CD4-positive, alpha-beta T cell treated with Interleukin-6 for 4 hours (primary cell): ENCODE data around the gene CLSTN1.

Experiments used
- DNase-seq: peaks from one replicate; pipeline ENCODE4 v3.0.0-alpha.2; 2020; ENCODE audit warnings: mixed read lengths

The CLSTN1 gene

DNA sequence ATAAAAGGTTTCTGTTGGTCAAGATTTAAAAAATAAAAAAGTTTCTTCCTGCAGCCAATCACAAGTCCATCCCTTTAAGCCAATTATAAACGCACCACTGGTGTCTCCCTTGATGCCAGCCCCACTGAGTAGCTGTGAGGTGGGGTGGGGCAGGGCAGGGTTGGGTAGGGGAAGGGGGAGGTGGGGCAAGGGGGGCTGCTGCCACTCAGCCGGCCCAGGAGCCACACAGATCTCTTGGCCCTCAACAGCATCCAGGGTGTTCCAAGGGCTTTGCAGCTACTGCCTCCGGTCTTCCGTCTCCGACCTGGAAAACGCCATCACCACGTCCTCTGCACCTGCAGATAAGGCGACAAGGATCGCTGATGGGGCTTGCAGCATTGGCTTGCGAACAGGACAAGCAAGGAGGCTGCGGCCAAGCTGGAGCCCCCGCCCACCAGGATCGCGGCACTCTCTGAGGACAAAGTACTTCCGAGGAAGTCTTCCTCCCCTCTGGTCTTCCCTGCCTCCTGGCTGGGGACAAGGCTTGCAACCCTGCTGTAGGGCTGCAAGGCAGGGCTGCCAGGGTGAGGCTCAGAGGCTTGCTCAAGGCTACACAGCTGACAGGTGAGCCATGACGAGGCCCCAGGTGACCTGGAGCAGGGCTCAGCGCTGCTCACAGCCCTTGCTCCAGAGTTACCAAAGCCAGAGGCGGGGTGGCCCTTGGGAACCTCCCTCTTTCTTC is 26.8 kb upstream of the CLSTN1 start:
- no peak for DNase-seq

DNA sequence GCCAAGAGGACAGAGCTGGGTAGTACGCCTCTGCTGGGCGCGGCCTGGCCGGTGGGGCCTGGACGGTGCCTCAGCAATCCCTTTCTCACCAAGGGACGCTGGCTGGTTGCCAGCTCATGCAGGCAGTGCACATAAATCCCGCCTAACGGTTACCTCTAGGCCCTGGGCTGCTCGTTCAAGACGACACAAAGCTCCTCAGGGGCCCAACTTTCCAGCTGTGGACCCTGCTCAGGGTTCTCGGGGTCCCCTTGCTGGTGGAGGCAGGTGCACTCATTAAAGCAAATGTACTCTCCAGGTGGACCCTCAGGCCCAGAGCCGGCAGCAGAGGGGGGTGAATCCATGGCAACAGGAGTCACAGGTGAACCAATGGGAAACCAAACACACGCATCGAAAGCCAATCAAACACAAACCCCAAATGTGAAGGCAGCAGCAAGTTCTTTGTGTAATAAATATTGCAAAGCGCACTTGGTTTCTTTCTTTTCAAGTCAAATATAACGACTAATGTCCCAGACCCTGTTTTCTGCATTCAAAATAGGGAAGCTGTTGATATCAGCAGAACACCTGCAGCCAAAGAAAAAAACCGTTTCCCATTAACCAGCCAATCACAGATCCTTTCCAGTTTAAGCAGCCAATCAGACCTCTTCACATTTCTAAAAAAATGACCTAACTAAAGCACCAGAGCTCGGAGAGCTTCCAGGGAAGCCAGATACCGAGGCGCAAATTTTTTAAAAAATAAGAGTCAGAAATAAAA is 26.1 kb upstream of the CLSTN1 start:
- no peak for DNase-seq

DNA sequence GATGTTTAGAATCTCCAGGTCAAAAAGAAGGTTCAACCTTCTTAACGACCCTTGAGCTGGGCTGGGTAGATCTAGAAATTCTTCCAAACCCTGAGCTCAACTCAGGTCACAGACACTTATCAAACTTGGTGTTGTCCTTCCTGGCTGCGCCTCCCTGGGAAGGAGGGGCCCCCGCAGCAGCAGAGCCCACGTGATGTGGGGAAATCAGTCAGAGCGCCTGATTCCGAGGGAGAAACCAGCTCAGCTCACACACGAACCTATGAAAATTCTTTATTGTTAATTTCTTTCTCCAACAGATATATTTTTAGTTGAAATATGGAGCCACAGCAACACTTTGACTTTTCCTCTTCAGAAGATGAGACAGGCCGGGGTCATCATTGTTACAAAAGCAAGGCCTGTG is 24.3 kb upstream of the CLSTN1 start:
- DNase-seq = no peak

DNA sequence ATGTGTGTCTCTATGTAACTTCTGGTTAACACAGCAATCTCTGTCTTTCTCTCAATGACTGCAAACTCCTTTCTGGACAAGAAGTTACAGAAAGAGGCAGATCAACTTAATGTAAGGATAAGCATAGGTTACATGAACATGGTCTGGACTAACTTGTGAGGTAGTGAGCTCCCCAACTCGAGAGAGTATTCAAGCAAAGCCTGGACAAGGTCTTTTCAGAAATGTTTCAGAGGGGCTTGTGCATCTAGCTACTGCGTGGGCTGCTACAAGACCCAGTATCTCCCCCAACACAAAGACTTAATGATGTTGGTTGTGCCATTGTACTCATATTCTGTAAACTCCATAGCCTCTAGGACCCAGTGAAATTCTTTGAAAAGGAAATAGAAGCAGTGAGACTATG is 23.5 kb upstream of the CLSTN1 start:
- DNase-seq = no peak

DNA sequence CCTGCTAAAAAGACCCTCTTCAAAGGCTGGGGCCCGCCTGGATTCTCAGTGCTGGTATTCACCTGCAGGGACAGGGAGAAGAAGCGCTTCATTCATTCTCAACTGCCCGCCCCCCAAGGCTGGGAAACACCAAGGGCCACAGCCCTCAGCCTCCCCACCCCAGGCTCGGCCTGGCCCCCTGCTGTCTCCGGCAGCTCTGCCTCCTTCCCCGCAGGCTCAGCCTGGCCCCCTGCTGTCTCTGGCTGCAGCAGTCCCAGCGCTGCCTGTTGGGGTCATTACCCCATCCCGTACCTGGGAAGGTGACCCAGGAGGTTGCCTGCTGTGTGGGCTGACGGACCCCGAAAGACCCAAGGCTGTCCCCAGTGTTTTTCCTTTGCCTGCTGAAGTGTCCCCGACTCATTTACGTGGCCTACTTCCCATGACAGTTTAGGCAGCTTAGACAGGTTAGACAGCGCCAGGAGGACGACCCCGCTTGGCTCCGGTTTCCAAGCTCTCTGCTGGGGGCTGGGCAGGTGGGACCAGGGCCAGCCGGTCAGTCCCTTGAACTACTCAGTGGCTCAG is 22.9 kb upstream of the CLSTN1 start:
- no peak for DNase-seq

DNA sequence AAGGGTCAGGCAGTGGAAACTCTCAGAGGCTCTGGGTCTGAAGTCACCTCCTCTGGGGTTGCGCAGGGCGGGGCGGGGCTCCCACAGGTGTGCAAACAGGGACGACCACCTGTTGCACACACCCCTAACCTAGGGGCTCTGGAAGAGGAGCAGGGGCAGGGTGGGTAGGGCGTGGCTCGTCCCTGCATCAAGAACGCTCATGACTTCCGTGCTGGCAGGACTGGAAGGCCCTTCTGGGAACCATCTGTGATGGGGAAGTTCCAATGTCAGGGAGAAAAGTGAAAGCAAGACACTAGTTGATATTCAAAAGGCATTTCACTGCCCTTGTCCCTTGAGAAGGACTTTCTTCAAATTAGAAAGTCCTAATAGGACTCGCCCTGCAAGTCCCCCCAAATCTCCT is 22.1 kb upstream of the CLSTN1 start:
- no peak for DNase-seq

DNA sequence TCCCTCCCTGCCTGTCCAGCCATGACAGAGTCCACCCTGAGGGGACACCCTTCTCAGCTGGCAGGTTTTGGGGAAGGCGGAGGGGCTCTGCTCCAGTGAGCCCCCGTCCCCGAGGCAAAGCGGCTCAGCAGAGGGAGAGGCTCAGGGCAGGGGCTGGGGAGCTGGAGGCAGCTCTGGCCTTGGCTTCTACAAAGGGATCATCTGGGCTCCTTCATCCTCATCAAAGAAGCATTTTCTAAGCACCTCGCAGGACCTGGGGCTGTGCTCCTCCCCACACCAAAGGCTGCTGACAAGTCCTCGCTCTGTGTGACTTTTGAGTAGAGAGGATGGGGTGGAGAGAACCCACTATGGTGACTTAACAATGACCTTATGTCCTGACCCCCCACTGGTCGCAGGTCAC is 21.0 kb upstream of the CLSTN1 start:
- DNase-seq = no peak

DNA sequence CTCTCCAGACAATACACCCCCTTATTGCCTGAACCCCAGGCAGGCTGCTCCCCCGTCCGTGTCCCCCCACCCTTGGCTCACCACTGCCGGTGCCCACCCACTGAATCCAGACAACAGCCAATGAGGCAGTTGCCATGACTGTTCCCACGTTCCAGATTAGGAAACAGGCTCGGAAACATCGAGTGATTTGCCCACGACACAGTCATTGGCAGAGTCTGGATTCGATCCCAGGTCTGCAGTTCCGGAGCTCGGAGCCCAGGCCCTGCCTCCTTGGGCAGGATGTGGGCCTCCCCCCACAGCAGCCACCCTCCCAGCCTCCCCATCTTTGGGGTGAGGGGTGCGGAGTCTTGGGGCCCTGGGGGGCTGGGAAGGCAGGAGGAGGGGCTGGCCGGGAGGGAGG is 20.3 kb upstream of the CLSTN1 start:
- no peak for DNase-seq

DNA sequence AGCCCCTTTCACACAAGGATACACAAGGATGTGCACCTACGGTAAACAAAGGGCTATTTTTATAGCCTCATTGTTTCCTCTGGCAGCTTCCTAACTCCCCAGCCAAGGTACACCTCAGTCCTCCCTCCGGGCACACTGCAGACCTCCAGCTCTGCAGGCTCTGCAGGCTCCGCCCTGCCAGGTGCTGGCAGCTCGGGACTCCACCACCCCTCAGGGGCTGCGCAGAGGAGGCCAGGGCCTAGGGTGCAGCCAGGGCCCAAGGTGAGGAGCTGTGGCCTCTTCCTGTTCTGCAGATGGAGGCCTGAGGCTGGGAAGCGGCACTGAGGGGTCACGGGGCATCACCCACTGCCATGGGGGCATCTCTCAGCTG is 19.8 kb upstream of the CLSTN1 start:
- no peak for DNase-seq

DNA sequence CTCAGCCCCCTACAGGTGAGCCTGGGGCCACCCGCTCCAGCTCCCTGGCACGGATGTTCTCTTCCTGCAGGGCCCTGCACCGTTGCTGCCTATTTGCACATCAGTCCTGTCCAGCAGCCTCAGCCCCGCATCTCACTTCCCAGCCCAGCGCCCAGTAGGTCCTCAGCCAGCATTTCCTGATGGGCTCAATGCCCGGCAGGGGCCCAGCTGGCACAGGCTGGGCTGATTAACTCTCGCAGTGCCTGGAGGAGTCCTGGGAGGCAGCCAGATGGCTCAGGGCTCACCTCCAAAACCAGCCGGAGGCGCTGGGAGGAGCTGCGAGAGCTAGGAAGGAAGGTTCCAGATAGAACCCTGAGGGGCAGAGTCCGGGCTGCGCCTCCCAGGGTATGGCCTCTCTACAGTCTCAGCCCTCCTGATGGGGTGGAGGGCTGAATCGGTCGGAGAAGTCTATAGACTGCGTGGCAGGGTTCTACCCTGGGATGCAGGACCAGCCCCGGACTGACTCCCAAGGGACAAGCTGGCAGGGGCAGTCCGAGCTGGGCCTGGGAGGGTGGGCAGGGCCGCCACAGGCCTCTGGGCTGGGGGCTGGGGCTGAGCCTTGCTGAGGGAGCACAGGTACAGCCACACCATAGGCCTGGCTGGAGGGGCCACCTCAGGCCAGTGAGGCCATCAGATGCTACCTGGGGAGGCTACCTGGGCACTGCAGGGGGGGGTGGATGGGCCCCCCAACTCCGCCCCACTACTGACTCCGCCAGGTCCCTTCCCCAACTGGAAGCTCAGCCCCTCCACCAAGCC is 19.2 kb upstream of the CLSTN1 start:
- DNase-seq = no peak

DNA sequence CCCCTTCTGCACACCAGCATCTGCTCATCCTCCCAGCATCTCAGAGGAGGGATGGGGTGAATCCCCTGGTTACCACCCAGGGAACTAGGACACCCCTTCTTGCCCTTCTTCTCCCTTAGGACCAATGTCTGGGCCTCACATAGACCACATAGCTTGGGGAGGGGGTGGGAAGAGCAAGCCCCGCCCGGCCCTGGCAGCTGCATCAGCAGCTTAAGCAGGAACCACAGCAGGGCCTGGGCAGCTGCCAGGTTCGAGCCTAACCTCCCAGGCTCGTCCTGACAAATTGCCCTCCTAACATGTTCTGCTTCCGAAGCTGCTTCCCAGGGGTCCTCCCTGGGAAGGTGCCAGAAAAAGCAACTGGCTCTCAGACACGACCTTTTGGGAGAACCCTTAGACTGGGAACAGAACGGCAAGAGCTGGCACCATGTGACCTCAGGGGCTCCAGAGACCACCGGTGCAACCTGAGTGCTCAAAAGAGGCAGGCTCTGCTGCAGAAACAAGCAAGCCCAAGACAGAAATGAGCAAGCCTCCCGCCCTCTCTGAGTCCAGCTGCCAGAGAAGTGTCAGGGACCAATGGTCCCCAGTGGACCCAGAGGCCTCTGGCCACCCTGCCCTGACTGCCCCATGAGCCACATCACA is 18.4 kb upstream of the CLSTN1 start:
- DNase-seq = no peak

DNA sequence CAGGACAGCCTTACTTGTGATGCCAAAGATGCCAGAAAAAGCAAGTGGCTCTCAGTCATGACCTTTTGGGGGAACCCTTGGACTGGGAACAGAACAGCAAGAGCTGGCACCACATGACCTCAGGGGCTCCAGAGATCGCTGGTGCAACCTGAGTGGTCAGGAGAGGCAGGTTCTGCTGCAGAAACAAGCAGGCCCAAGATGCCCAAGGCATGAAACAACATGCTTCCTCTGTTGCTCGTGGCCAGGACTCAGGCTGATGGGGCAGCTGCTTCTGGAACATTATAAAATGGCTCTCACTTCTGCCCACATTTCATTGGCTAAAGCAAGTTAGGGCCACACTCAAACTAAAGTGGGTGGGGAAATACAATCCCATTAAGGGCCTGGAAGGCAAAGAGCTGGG is 17.7 kb upstream of the CLSTN1 start:
- no peak for DNase-seq

DNA sequence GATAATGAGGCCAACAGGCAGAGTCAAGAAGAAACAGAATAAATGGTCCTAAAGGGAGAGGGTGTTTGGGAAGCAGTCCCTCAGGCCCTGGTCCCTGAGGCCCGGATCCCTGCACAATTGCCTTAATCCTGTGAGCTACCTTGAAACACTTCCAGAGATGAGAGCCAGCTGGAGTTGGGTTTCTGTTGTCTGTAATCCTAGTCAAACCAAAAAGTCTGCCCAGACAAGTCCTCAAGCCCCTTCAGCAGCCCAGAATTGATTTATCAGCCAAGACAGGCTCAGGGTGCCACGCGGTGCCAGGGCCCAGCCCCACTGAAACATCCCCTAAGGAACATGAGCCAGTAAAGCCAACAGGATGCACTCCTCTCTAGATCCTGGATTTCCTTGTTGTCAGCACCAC is 16.4 kb upstream of the CLSTN1 start:
- DNase-seq = no peak

DNA sequence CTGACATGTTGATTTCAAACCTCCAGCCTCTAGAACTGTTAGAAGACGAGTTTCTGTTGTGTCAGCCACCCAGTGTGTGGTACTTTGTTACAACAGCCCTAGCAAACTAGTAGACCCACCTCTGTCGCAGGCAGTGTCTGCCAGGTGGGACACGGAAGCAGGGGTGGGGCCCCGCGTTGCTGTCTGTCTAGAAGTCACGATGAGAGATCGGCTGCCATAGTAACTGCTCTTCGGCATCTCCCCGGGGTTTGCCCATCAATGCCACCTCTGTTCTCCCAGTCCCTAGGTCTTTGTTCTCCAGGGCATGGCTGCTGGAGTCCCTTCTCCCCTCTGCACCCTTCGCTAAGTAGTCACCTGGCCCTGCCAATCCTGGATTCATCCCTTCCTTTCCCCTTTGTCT is 15.2 kb upstream of the CLSTN1 start:
- DNase-seq = no peak

DNA sequence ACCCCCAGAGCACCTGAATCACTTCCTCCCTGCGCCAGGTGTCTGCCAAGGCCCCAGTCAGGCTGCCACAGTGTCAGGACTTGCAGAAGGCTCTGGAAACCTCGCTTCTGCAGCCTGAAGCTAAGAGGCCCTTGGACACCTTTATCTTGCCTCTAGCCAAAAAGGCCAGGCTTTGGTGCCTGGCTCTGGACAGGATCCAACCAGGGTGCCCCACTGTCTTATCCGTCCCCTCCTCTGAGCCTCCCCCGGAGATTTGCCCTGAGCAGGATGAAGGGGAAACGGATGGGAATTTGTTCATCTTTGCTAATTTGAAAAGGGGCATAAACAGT is 12.8 kb upstream of the CLSTN1 start:
- DNase-seq = no peak

DNA sequence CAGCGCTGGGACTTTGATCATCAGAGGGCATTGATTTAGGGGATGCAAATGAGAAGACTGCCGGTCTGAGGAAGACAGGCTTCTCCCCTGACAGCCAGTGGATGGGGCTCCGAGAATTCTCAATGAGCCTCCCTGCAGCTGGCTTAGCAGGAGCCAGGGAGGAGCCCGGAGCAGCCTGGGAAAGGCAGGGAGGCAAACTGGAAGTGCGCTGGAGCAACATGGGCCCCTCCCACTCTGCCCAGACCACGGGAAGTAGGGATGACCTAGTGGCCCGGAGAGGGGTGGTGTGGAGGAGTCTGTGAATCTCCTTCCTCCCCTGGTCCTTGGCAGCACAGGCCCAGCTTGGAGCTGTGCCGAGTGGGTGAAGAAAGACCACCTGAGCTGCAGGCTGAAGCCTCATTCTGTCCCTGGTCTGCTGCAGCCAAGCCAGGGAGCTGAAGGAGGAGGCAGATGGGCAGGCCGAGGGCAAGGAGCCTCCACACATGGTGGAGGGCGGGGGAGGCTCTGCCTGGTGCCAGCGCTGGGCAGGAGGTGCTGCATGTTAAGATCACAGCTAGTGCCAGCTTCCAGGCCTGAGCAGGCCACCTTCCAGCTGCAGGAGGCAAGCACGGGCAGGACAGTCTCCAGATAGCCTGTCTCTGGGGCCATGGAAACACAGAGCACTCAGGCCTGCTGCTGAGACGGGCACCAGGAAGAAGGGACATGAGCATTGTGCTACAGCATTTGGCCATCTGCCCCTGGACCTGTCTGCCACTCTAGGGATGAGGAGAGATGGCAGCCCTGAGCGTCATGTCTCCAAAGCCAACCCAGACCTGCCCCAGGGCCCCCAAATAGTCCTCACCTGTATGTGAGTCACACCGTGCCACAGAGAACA is 12.2 kb upstream of the CLSTN1 start:
- no peak for DNase-seq

DNA sequence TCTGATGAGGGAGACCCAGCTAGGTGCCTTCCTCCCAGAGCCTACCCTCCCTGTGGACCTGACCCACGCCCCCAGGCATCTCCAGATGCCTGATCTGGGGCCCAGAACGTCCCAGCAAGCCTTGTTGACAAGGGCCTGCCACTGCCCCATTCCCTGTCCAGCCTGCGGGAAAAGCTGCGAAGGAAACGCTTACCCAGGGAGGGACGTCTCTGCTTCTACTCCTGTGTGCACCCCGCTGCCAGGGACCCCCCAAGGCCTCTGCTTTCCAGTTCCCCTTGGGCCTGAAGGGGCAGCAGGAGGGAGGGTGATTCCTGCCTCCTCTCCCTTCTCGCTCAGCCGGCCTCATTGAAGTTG is 11.6 kb upstream of the CLSTN1 start:
- no peak for DNase-seq

DNA sequence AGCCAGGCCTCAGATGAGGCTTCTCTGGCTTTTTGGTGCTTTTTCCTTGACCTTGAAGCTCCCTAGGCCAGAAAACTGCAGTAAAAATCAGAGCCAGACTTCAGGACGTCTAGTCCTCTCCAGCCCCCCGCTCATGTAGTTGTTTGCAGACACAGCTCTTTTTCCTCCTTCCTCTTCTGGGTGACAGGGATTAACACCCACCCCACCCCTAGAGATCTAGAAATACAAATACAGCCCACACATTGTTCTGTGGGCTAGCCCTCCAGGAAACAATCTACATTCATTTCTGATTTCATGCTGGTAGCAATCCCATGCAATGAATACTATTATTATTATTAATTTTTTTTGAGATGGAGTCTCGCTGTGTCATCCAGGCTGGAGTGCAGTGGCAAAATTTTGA is 9.9 kb upstream of the CLSTN1 start:
- no peak for DNase-seq

DNA sequence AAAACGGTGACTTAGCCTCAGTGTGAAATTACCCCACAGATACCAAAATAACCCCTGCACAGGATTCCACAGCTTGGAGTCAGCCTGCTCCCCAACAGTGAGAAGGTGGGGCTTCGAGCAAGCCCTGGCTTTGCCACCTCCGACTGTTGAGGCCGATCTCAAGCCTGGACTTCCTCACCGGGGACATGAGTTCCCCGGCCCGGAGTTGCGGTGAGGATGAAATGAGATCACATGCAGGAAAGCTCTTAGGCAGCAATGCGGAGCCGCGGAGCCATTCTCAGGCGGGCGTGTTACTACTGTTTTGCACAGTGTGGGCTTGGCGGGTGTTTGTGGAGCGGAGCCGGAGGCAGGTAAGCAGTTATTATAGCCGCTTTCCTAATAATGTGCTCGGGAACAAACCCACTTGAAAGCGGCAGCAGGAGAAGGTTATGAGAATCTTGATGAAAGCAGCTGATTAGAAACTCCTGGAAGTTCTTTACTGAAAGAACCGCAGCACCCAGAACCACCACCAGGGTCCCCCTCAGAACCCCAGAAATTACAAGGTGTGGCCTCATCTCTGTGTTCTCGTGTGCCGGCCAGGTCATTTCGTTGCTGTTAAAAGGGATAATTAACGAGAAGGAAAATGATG is 3.9 kb upstream of the CLSTN1 start:
- peak; percentile 11 for DNase-seq

DNA sequence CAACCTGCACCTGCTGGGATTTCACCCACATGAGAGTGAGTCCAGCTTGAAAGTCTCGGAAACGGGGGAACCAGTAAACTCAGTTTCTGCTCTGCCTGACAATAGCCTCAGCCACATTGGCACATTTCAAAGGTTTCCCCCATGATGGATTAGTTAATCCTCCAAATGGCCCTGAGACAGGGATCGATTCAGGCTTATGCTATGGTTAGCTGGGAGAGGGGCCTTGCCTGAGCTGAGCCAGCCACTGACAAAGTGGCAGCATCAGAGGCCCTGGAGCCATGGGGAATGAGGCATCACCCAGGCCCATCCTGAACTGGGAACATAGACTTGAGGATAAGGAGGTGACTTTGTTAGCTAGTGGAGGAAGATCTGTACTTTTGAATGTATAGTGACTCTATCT is 2.9 kb upstream of the CLSTN1 start:
- DNase-seq = no peak

DNA sequence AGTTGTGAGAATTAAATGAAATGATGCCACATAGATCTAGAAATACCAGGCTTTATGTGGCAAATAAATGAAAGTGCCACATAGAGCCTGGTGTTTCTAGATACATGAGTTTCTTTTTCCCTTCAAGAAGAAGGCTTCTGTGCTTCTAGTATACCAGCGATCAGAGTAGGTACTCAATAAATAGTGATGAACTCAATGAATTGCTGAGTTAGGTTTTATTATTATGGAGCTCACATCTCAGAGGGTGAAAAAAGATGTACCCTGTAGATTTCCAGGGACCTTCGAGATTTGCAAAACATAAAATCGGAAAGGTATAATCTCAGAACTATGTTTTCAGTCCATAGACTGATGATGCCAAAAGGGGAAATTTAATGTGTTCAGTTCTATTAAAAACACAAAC is 2.3 kb upstream of the CLSTN1 start:
- DNase-seq = no peak
